ENCODE measurements around the gene RXRB. TPM values are rescaled to one million over a fixed set of nuclear protein-coding genes. Genes with fewer than 3 reads are reported as not detected.
A peak's percentile ranks its signal among the peaks of the same experiment; 100 is the strongest.

RXRB gene
- total and polyA plus RNA-seq, 5 donors from 2014 or later, result 7.1 to 62.6 (median 7.3) TPM

DNA sequence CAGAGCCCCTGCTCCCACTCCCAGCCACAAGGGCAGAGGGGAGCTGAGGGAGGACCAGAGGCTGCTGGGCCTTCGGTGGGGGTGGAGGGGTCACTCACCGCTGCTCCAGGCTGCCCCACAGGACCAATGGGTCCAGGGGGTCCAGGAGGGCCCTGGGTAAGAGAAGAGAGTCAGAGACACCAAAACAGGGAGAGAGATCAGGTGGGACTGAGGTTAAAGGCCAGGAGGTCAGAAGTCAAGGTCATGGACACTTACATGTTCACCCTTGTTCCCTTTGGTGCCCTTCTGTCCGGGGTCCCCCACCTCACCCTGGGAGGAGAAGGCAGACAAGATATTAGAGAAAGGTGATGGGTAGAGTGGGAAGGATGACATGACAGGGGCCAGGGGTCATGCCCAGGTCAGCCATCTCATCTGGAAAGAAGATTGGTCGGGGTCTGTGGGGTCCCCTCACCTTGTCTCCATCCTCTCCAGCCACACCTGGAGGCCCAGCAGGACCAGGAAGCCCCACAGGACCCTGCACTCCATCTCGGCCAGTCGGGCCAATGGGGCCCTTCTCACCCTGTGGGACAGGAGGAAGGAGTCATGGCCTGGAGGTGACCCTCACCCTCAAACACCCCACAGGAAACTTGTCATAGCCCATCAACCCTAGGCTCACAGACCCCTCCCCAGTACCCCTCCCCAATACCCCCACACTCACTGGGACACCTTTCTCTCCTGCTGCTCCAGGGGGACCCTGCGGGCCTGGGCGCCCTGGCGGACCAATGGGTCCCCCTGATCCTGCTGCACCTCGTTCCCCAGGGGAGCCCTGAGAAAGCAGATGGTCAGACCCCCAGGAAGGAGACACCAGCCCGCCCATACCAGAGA lies 29.2 kb downstream of the RXRB start:
- peaks cover 25% of the 10 kb centered on the region for H3K27me3 Mint-ChIP-seq
- no peaks in the 10 kb centered on the region for H3K36me3 ChIP-seq (ENCODE audit: control insufficient read depth, insufficient read depth, low read length)
- H3K4me3 Mint-ChIP-seq, result no peak overlapping the region
- no peaks in the 10 kb centered on the region for H3K36me3 Mint-ChIP-seq
- no peak overlapping the region for H3K27ac Mint-ChIP-seq
- H3K9me3 ChIP-seq (ENCODE audit: control insufficient read depth in 2 of 2, low read length in 2 of 2), result no peaks in the 10 kb centered on the region
- no peaks in the 10 kb centered on the region for H3K4me1 Mint-ChIP-seq
- H3K27ac ChIP-seq (ENCODE audit: insufficient read depth, low read length, poor library complexity, severe bottlenecking), result no peak overlapping the region
- no peaks in the 10 kb centered on the region for H3K27me3 ChIP-seq (ENCODE audit: control insufficient read depth, insufficient read depth, low read length)
- ATAC-seq (ENCODE audit: low read depth in 2 of 2), result no peak
- H3K9me3 Mint-ChIP-seq, result peaks cover 0 to 1% (median 0%) of the 10 kb centered on the region in 7 donors
- DNase-seq, result no peak
- H3K4me1 ChIP-seq (ENCODE audit: control insufficient read depth, insufficient read depth, low read length, poor library complexity, severe bottlenecking), result no peaks in the 10 kb centered on the region
- no peak overlapping the region for H3K4me3 ChIP-seq (ENCODE audit: low read depth, low read length)

- Histone ChIP-seq H3K4me1 (ENCODE audit: control insufficient read depth, insufficient read depth, low read length, poor library complexity, severe bottlenecking) (no peaks in the 10 kb centered on the region), H3K36me3 (ENCODE audit: control insufficient read depth, insufficient read depth, low read length) (no peaks in the 10 kb centered on the region), H3K4me3 (ENCODE audit: low read depth, low read length) (no peak overlapping the region), H3K9me3 (ENCODE audit: control insufficient read depth in 2 of 2, low read length in 2 of 2) (no peaks in the 10 kb centered on the region), H3K27ac (ENCODE audit: insufficient read depth, low read length, poor library complexity, severe bottlenecking) (no peak overlapping the region), H3K27me3 (ENCODE audit: control insufficient read depth, insufficient read depth, low read length) (no peaks in the 10 kb centered on the region)
- DNase-seq, result no peak
- ATAC-seq (ENCODE audit: low read depth in 2 of 2), result no peak
- no peaks in the 10 kb centered on the region for H3K9me3 Mint-ChIP-seq
- peaks cover 25% of the 10 kb centered on the region for H3K27me3 Mint-ChIP-seq
- no peaks in the 10 kb centered on the region for H3K4me1 Mint-ChIP-seq
- no peak overlapping the region for H3K27ac Mint-ChIP-seq
- no peaks in the 10 kb centered on the region for H3K36me3 Mint-ChIP-seq
- no peak overlapping the region for H3K4me3 Mint-ChIP-seq
Measured at GRCh38 chr6:33170176-33171015, 30.1 kb downstream of the RXRB start.

GRCh38 chr6:33169291-33170175 lies 30.9 kb downstream of the RXRB start:
- ATAC-seq (ENCODE audit: low read depth in 2 of 2), result no peak
- no peaks in the 10 kb centered on the region for H3K4me1 Mint-ChIP-seq

DNA sequence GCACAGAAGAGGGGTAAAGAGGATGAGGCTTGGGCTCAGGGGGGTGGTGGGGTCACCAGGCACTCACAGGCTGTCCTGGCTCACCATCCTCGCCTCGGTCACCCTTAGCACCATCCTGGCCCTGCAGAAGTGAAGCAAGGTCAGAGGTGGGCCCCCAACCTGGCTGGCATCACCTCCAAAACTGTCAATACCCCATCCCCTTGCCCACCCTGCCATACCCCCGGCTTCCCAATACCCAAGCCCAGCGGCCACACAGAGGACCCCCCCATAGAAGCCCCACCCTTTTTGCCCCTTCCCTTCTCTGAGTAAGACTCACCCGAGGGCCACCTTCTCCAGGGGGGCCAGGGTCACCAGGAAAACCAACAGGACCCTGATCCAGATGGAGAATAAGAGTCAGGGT lies 31.8 kb downstream of the RXRB start:
- Mint-ChIP-seq H3K27ac (no peak overlapping the region), H3K27me3 (peaks cover 19% of the 10 kb centered on the region), H3K36me3 (no peaks in the 10 kb centered on the region), H3K4me1 (no peaks in the 10 kb centered on the region), H3K4me3 (no peak overlapping the region), H3K9me3 (no peaks in the 10 kb centered on the region)
- DNase-seq (no peak), ATAC-seq (ENCODE audit: low read depth in 2 of 2) (no peak)
- no peaks in the 10 kb centered on the region for H3K4me1 ChIP-seq (ENCODE audit: control insufficient read depth, insufficient read depth, low read length, poor library complexity, severe bottlenecking)
- no peaks in the 10 kb centered on the region for H3K27me3 ChIP-seq (ENCODE audit: control insufficient read depth, insufficient read depth, low read length)
- no peaks in the 10 kb centered on the region for H3K36me3 ChIP-seq (ENCODE audit: control insufficient read depth, insufficient read depth, low read length)
- no peak overlapping the region for H3K4me3 ChIP-seq (ENCODE audit: low read depth, low read length)
- H3K9me3 ChIP-seq (ENCODE audit: control insufficient read depth in 2 of 2, low read length in 2 of 2), result no peaks in the 10 kb centered on the region
- no peak overlapping the region for H3K27ac ChIP-seq (ENCODE audit: insufficient read depth, low read length, poor library complexity, severe bottlenecking)

More at GRCh38 chr6:33169291-33170175, 30.9 kb downstream of the RXRB start:
- H3K27me3 Mint-ChIP-seq, result peaks cover 19% of the 10 kb centered on the region
- Histone ChIP-seq H3K36me3 (ENCODE audit: control insufficient read depth, insufficient read depth, low read length) (no peaks in the 10 kb centered on the region), H3K4me3 (ENCODE audit: low read depth, low read length) (no peak overlapping the region), H3K9me3 (ENCODE audit: control insufficient read depth in 2 of 2, low read length in 2 of 2) (no peaks in the 10 kb centered on the region), H3K4me1 (ENCODE audit: control insufficient read depth, insufficient read depth, low read length, poor library complexity, severe bottlenecking) (no peaks in the 10 kb centered on the region), H3K27me3 (ENCODE audit: control insufficient read depth, insufficient read depth, low read length) (no peaks in the 10 kb centered on the region), H3K27ac (ENCODE audit: insufficient read depth, low read length, poor library complexity, severe bottlenecking) (no peak overlapping the region)
- no peaks in the 10 kb centered on the region for H3K36me3 Mint-ChIP-seq
- H3K9me3 Mint-ChIP-seq, result no peaks in the 10 kb centered on the region
- DNase-seq, result no peak
- no peak overlapping the region for H3K4me3 Mint-ChIP-seq
- peak overlapping the region in 1 of 3 donors; percentile 56 for H3K27ac Mint-ChIP-seq

DNA sequence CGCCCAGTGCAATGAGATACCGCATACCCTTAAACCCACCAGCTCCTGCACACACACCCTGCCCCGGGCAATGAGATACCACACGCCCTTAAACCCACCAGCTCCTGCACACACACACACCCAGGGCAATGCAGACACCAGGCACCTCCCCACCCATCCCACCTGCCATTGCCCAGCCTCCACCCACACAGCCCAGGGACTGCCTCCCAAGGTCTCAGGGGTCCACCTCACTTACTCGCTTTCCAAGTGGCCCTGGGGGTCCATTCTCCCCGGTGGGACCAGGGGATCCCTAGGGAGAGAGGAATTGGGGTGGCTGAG lies 32.2 kb downstream of the RXRB start:
- H3K27ac Mint-ChIP-seq, result no peak overlapping the region
- H3K36me3 ChIP-seq (ENCODE audit: control insufficient read depth, insufficient read depth, low read length), result no peaks in the 10 kb centered on the region
- H3K4me1 ChIP-seq (ENCODE audit: control insufficient read depth, insufficient read depth, low read length, poor library complexity, severe bottlenecking), result no peaks in the 10 kb centered on the region
- DNase-seq, result no peak
- H3K36me3 Mint-ChIP-seq, result no peaks in the 10 kb centered on the region
- H3K9me3 Mint-ChIP-seq, result no peaks in the 10 kb centered on the region
- no peaks in the 10 kb centered on the region for H3K9me3 ChIP-seq (ENCODE audit: control insufficient read depth in 2 of 2, low read length in 2 of 2)
- no peak overlapping the region for H3K4me3 Mint-ChIP-seq
- ATAC-seq (ENCODE audit: low read depth in 2 of 2), result no peak
- H3K27me3 ChIP-seq (ENCODE audit: control insufficient read depth, insufficient read depth, low read length), result no peaks in the 10 kb centered on the region
- peaks cover 19% of the 10 kb centered on the region for H3K27me3 Mint-ChIP-seq
- H3K4me1 Mint-ChIP-seq, result no peaks in the 10 kb centered on the region
- no peak overlapping the region for H3K4me3 ChIP-seq (ENCODE audit: low read depth, low read length)
- no peak overlapping the region for H3K27ac ChIP-seq (ENCODE audit: insufficient read depth, low read length, poor library complexity, severe bottlenecking)

GRCh38 chr6:33167374-33168283 lies 32.8 kb downstream of the RXRB start:
- H3K4me3 ChIP-seq (ENCODE audit: low read depth, low read length), result no peak overlapping the region
- ATAC-seq (ENCODE audit: low read depth in 2 of 2) (no peak), DNase-seq (no peak)
- H3K27ac Mint-ChIP-seq, result no peak overlapping the region
- peaks cover 19% of the 10 kb centered on the region for H3K27me3 Mint-ChIP-seq
- no peaks in the 10 kb centered on the region for H3K36me3 Mint-ChIP-seq
- H3K9me3 Mint-ChIP-seq, result no peaks in the 10 kb centered on the region
- H3K9me3 ChIP-seq (ENCODE audit: control insufficient read depth in 2 of 2, low read length in 2 of 2), result no peaks in the 10 kb centered on the region
- no peaks in the 10 kb centered on the region for H3K36me3 ChIP-seq (ENCODE audit: control insufficient read depth, insufficient read depth, low read length)
- no peak overlapping the region for H3K27ac ChIP-seq (ENCODE audit: insufficient read depth, low read length, poor library complexity, severe bottlenecking)
- no peaks in the 10 kb centered on the region for H3K4me1 ChIP-seq (ENCODE audit: control insufficient read depth, insufficient read depth, low read length, poor library complexity, severe bottlenecking)
- H3K27me3 ChIP-seq (ENCODE audit: control insufficient read depth, insufficient read depth, low read length), result no peaks in the 10 kb centered on the region
- H3K4me1 Mint-ChIP-seq, result no peaks in the 10 kb centered on the region
- H3K4me3 Mint-ChIP-seq, result no peak overlapping the region

- DNase-seq (no peak), ATAC-seq (ENCODE audit: low read depth in 2 of 2) (no peak)
- Histone ChIP-seq H3K4me1 (ENCODE audit: control insufficient read depth, insufficient read depth, low read length, poor library complexity, severe bottlenecking) (peaks cover 2% of the 10 kb centered on the region), H3K36me3 (ENCODE audit: control insufficient read depth, insufficient read depth, low read length) (no peaks in the 10 kb centered on the region), H3K27me3 (ENCODE audit: control insufficient read depth, insufficient read depth, low read length) (no peaks in the 10 kb centered on the region), H3K9me3 (ENCODE audit: control insufficient read depth in 2 of 2, low read length in 2 of 2) (no peaks in the 10 kb centered on the region), H3K27ac (ENCODE audit: insufficient read depth, low read length, poor library complexity, severe bottlenecking) (no peak overlapping the region), H3K4me3 (ENCODE audit: low read depth, low read length) (no peak overlapping the region)
- H3K9me3 Mint-ChIP-seq, result no peaks in the 10 kb centered on the region
- H3K27ac Mint-ChIP-seq, result no peak overlapping the region
- no peak overlapping the region for H3K4me3 Mint-ChIP-seq
- H3K4me1 Mint-ChIP-seq, result peaks cover 0 to 6% (median 2%) of the 10 kb centered on the region in 4 donors
- H3K27me3 Mint-ChIP-seq, result peaks cover 19% of the 10 kb centered on the region
- H3K36me3 Mint-ChIP-seq, result no peaks in the 10 kb centered on the region
Measured at GRCh38 chr6:33166811-33167210, 33.7 kb downstream of the RXRB start.

All from CD4-positive, CD25-positive, alpha-beta regulatory T cell (primary cell).